GM12864 (cell line): ENCODE measurements around the gene TRIM6.

Experiments used
- DNase-seq: peaks from one replicate; pipeline ENCODE4 v3.0.0-alpha.2; 2011; ENCODE audit warnings: low read depth
- H3K4me3 ChIP-seq: 2 replicates; pipeline ENCODE4 v1.5.1; 2011; ENCODE audit warnings: mild to moderate bottlenecking, low read depth, low read length, control low read depth
- TF ChIP-seq, protein P1 (sequence below): IDR thresholded peaks from 2 replicates; pipeline ENCODE4 v1.5.1; 2011; ENCODE audit warnings: low read depth, mild to moderate bottlenecking, moderate library complexity, low read length, control low read depth, inconsistent platforms; ENCODE audit errors: missing control alignments

Gene TRIM6, protein sequence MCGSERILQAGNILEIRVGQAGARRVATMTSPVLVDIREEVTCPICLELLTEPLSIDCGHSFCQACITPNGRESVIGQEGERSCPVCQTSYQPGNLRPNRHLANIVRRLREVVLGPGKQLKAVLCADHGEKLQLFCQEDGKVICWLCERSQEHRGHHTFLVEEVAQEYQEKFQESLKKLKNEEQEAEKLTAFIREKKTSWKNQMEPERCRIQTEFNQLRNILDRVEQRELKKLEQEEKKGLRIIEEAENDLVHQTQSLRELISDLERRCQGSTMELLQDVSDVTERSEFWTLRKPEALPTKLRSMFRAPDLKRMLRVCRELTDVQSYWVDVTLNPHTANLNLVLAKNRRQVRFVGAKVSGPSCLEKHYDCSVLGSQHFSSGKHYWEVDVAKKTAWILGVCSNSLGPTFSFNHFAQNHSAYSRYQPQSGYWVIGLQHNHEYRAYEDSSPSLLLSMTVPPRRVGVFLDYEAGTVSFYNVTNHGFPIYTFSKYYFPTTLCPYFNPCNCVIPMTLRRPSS

GRCh38 chr11:5596607-5597201 is at the start of gene TRIM6:
Gene TRIM6, plus strand, starts transcription at chr11:5596637. Its CDS starts 261 bp downstream, at chr11:5596898.
- H3K4me3 ChIP-seq: peak within 1 kb of the TSS; percentile 70
- TF ChIP-seq, protein P1, sequence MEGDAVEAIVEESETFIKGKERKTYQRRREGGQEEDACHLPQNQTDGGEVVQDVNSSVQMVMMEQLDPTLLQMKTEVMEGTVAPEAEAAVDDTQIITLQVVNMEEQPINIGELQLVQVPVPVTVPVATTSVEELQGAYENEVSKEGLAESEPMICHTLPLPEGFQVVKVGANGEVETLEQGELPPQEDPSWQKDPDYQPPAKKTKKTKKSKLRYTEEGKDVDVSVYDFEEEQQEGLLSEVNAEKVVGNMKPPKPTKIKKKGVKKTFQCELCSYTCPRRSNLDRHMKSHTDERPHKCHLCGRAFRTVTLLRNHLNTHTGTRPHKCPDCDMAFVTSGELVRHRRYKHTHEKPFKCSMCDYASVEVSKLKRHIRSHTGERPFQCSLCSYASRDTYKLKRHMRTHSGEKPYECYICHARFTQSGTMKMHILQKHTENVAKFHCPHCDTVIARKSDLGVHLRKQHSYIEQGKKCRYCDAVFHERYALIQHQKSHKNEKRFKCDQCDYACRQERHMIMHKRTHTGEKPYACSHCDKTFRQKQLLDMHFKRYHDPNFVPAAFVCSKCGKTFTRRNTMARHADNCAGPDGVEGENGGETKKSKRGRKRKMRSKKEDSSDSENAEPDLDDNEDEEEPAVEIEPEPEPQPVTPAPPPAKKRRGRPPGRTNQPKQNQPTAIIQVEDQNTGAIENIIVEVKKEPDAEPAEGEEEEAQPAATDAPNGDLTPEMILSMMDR: no peak
- no peak for DNase-seq

- DNase-seq: no peak
- H3K4me3 ChIP-seq: no peak overlapping the region
- TF ChIP-seq, protein P1: no peak
Measured at GRCh38 chr11:5547982-5548381, 48.5 kb upstream of the TRIM6 start.

DNA sequence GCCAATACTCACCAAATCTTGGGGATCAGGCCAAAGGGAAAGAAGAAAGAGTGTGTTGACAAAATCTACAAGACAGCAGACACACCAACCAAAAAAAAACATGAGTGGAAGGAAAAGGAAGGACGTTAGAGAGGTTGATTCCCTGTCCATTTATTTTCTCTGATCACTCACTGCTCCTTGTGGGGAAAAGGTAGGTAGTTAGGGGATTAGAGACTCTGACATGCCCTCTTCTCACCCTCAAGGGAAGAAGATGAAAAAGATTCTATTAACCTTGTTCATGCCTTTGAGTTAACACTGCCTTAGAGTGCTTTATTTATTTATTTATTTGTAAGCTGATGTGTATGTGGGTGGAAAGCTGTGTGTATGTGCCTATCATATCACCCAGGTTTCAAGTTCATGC is 48.0 kb upstream of the TRIM6 start, which contains the start of gene OR52H1:
Gene OR52H1, minus strand, starts transcription at position 101 of the 400 bp plus-strand sequence. CDS start 3,035 bp downstream, outside the sequence.
- no peak within 1 kb of the TSS for H3K4me3 ChIP-seq
- TF ChIP-seq, protein P1: no peak
- DNase-seq: no peak

DNA sequence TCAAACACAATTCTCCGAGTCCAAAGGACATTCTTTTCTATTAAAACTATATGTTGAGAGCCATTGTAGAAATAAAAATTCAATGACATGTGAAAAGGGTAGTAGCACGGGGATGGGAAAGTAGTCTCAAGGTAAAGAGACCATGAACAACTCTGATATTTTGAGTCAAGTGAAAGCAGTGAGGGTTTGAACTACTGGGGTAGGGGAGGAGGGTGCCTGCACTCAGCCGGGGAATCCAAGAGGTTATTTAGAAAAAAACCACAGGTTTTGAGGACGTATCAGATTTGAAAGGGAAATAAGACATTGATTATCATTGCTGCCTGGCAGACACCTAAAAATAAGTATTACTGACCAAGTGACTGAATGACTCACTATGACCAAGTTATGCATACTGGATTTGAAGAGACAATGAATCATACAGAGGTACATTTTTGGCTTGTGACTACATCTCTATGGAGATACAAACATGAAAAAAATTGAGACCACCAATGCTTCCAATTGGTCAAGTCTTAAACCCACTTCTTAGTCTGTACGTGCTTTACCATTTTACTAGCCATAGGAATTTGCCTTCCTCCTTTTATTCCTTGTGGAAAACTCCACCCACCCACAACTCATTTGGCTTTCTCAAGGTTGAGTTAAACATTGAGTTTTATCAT is 45.9 kb upstream of the TRIM6 start:
- no peak for DNase-seq
- no peak overlapping the region for H3K4me3 ChIP-seq
- TF ChIP-seq, protein P1: no peak

- TF ChIP-seq, protein P1: no peak
- H3K4me3 ChIP-seq: no peak overlapping the region
- DNase-seq: no peak
Measured at GRCh38 chr11:5553343-5553742, 43.1 kb upstream of the TRIM6 start.

DNA sequence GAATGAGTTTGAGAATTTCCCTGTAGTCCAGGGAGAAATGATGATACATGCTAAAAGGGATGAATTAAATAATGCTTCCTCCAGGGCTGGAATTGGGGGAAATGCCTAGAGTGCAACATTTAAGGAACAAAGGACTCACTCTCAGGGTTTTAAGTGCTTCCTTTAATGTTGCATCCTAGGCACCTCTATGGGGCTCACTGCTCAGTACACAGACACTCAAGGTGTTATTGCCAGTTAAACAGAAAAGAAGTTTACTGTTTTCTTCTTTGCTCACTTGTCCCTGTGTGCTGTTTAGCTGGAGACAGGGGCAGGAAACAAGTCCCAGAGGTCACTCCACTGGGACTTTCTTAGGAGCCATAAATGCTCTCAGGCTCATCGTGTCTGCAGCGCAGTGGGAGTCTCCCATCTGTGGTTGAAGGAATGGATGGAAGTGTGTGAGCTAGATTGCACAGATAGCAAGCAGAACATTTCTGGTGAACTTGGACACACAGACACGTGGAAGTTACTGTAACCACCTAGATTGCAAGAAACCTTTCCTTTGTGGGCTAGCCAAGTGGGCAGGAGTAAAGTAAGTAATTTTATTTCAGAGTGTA is 39.7 kb upstream of the TRIM6 start:
- no peak overlapping the region for H3K4me3 ChIP-seq
- TF ChIP-seq, protein P1: no peak
- DNase-seq: no peak
